SK-N-SH (cell line): ENCODE results near the gene GRIA1. TPM values are rescaled to one million over a fixed set of nuclear protein-coding genes. Genes with fewer than 3 reads are reported as not detected.

Experiments
- CTCF ChIA-PET: fragments of 300-600, 350-600 bp; formaldehyde crosslinking; extraction: SDS; loops from one replicate; lab custom pipeline; 2021; lab: Yijun Ruan, JAX
- POLR2A ChIA-PET: fragments of 350-600 bp; sonication (Branson Sonifier 250); formaldehyde crosslinking; extraction: SDS; loops from one replicate; lab custom pipeline; 2020; ENCODE audit warnings: antibody characterized with exemption, inconsistent platforms; lab: Yijun Ruan, JAX
- DNase-seq: peaks from one replicate; pipeline ENCODE4 v3.0.0; 2012
- H2AFZ ChIP-seq: fragments of 200-600 bp; sonication (generic); 2 replicates; pipeline ENCODE4 v1.8.1; 2016; ENCODE audit warnings: antibody characterized with exemption, mild to moderate bottlenecking, low read depth
- H3F3A ChIP-seq: fragments of 200-600 bp; sonication (generic); replicated peaks from 2 replicates; pipeline ENCODE3; 2016; ENCODE audit warnings: antibody characterized with exemption, mild to moderate bottlenecking; ENCODE audit not compliant: insufficient read depth
- H3K27ac ChIP-seq, 2 experiments: fragments of 200-500 bp in 1 of 2; fragments of 200-600 bp in 1 of 2; sonication (Bioruptor generic) in 1 of 2; sonication (generic), shearing (Covaris generic) in 1 of 2; 2 replicates each; pipeline versions ENCODE4 v1.5.1 to v1.6.1; 2014 to 2016; ENCODE audit warnings: low read depth in 2 of 2, inconsistent platforms in 1 of 2, low read length in 1 of 2, mild to moderate bottlenecking in 1 of 2, mixed read lengths in 1 of 2
- H3K27me3 ChIP-seq: fragments of 200-600 bp; sonication (generic), shearing (Covaris generic); 2 replicates; pipeline ENCODE4 v1.6.1; 2016; ENCODE audit warnings: mixed run types; ENCODE audit not compliant: insufficient read depth
- H3K36me3 ChIP-seq, 2 experiments: fragments of 200-500 bp in 1 of 2; fragments of 200-600 bp in 1 of 2; sonication (Bioruptor generic) in 1 of 2; sonication (generic) in 1 of 2; replicated peaks in 1 of 2; 2 replicates each; pipeline versions ENCODE3 to v1.5.1; 2014 to 2016; ENCODE audit warnings: low read length in 1 of 2, mild to moderate bottlenecking in 1 of 2; ENCODE audit not compliant: insufficient read depth in 2 of 2, control insufficient read depth in 1 of 2
- H3K4me1 ChIP-seq, 2 experiments: fragments of 200-500 bp in 1 of 2; fragments of 200-600 bp in 1 of 2; sonication (Bioruptor generic) in 1 of 2; sonication (generic), shearing (Covaris generic) in 1 of 2; 2 replicates each; pipeline versions ENCODE4 v1.5.1 to v1.6.1; 2014 to 2016; ENCODE audit warnings: low read depth in 1 of 2, low read length in 1 of 2, mixed run types in 1 of 2; ENCODE audit not compliant: insufficient read depth in 2 of 2, control insufficient read depth in 1 of 2
- H3K4me2 ChIP-seq: fragments of 200-600 bp; sonication (generic), shearing (Covaris generic); 2 replicates; pipeline ENCODE4 v1.6.1; 2017; ENCODE audit warnings: mixed run types
- H3K4me3 ChIP-seq, 2 experiments: fragments of 200-500 bp in 1 of 2; fragments of 200-600 bp in 1 of 2; sonication (Bioruptor generic) in 1 of 2; sonication (generic), shearing (Covaris generic) in 1 of 2; 2 replicates each; pipeline versions ENCODE4 v1.5.1 to v1.8.1; 2014 to 2016; ENCODE audit warnings: low read depth in 2 of 2, inconsistent platforms in 1 of 2, low read length in 1 of 2, mild to moderate bottlenecking in 1 of 2, mixed read lengths in 1 of 2, moderate library complexity in 1 of 2
- H3K79me2 ChIP-seq: fragments of 200-600 bp; sonication (generic); 2 replicates; pipeline ENCODE4 v1.8.1; 2017; ENCODE audit warnings: mild to moderate bottlenecking; ENCODE audit not compliant: insufficient read depth
- H3K9ac ChIP-seq: fragments of 200-600 bp; sonication (generic); 2 replicates; pipeline ENCODE4 v1.6.1; 2017; ENCODE audit warnings: mixed run types
- H3K9me2 ChIP-seq: fragments of 200-600 bp; sonication (generic); 2 replicates; pipeline ENCODE4 v1.6.1; 2017; ENCODE audit warnings: mixed run types
- H3K9me3 ChIP-seq: fragments of 200-600 bp; sonication (generic); 2 replicates; pipeline ENCODE4 v1.6.1; 2017; ENCODE audit warnings: mixed run types, mild to moderate bottlenecking, moderate library complexity
- H4K20me1 ChIP-seq: fragments of 200-600 bp; sonication (generic); 2 replicates; pipeline ENCODE4 v1.6.1; 2017; ENCODE audit warnings: mild to moderate bottlenecking, mixed run types; ENCODE audit not compliant: insufficient read depth
- CHD2 ChIP-seq: fragments of 150-350 bp; IDR thresholded peaks from 2 replicates; pipeline ENCODE4 v1.6.1; 2018; ENCODE audit warnings: low read length; ENCODE audit not compliant: partially characterized antibody
- EZH2phosphoT487 ChIP-seq: fragments of 200-600 bp; sonication (generic); IDR thresholded peaks from 2 replicates; pipeline ENCODE4 v1.6.1; 2017; ENCODE audit warnings: low read depth, mixed run types, mild to moderate bottlenecking, antibody characterized with exemption, moderate library complexity, borderline replicate concordance
- FOSL2 ChIP-seq: IDR thresholded peaks from 2 replicates; pipeline ENCODE4 v1.4.0; 2012; ENCODE audit warnings: low read depth, mild to moderate bottlenecking, moderate library complexity, borderline replicate concordance
- GABPA ChIP-seq: IDR thresholded peaks from 2 replicates; pipeline ENCODE4 v1.4.0; 2012; ENCODE audit warnings: low read depth, mild to moderate bottlenecking
- NFIC ChIP-seq: IDR thresholded peaks from 2 replicates; pipeline ENCODE4 v1.4.0; 2012; ENCODE audit warnings: borderline replicate concordance
- NRF1 ChIP-seq: IDR thresholded peaks from 2 replicates; pipeline ENCODE4 v1.6.1; 2012; ENCODE audit warnings: low read depth, mild to moderate bottlenecking, low read length
- RFX5 ChIP-seq: IDR thresholded peaks from 2 replicates; pipeline ENCODE4 v1.6.1; 2012; ENCODE audit warnings: mild to moderate bottlenecking, improper control_type of control experiment, low read length
- RXRA ChIP-seq: IDR thresholded peaks from 2 replicates; pipeline ENCODE4 v1.4.0; 2012; ENCODE audit warnings: low read depth, mild to moderate bottlenecking, borderline replicate concordance
- SIN3A ChIP-seq: IDR thresholded peaks from 2 replicates; pipeline ENCODE4 v1.6.1; 2012; ENCODE audit warnings: low read depth, mild to moderate bottlenecking, low read length, moderate library complexity, borderline replicate concordance
- TCF12 ChIP-seq: IDR thresholded peaks from 2 replicates; pipeline ENCODE4 v1.4.0; 2012
- TEAD4 ChIP-seq: IDR thresholded peaks from 2 replicates; pipeline ENCODE4 v1.4.0; 2012; ENCODE audit warnings: mild to moderate bottlenecking, borderline replicate concordance; ENCODE audit not compliant: insufficient read depth
- WGBS: methylation state at CpG from one replicate; pipeline ENCODE4 v1.1.6; 2017; ENCODE audit warnings: low lambda C conversion rate; 5-methylcytosine and 5-hydroxymethylcytosine counted together
- polyA plus RNA-seq, 3 experiments: library from polyadenylated mRNA; depleted of rRNA; stranded (reverse); fragments of >200 nt; gene quantifications; 2 replicates each; pipeline ENCODE4 v1.2.3, GENCODE V29; 2012
- TF ChIP-seq, protein P1 (sequence below): IDR thresholded peaks from 2 replicates; pipeline ENCODE4 v1.6.1; 2012; ENCODE audit warnings: mild to moderate bottlenecking, low read depth, low read length, moderate library complexity
- TF ChIP-seq, protein P2 (sequence below): fragments of 200-600 bp; sonication (generic); IDR thresholded peaks from 2 replicates; pipeline ENCODE4 v1.6.1; 2017; ENCODE audit warnings: antibody characterized with exemption, mild to moderate bottlenecking, moderate library complexity
- TF ChIP-seq, protein P3 (sequence below): fragments of 150-350 bp; IDR thresholded peaks from 2 replicates; pipeline ENCODE4 v1.6.1; 2017; ENCODE audit warnings: antibody characterized with exemption, low read length, low read depth, borderline replicate concordance

The GRIA1 gene
- polyA plus RNA-seq, 1 of the 3 experiments (the other 2 are of a cell fraction): 0.35 TPM

DNA sequence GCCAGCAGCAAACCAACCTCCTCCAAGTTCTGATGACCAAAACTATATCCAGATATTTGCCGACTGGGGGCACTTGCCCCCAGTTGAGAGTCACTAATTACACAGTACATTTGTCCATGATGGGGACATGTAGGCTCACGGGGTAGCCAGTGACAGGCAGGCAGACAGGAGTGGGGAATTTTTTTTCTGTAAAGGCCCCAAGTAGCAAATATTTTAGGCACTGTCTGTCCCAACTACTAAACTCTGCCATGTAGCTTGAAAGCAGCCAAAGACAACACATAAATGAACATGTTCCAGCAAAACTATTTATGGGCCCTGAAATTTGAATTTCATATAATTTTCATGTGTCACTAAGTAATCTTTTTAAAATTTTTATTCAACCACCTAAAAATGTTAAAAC, 80.7 kb downstream of the GRIA1 start:
- ChIA-PET CTCF (interaction anchor here (1.3 kb wide), 1 partner anchor 9 kb away, joined by 3 read pairs; no protein-coding TSS in a partner anchor), POLR2A (no interaction called here)
- Histone ChIP-seq H3K4me3 (no peak overlapping the region), H4K20me1 (no peaks in the 10 kb centered on the region), H3K4me1 (peaks cover 0 to 8% of the 10 kb centered on the region in 2 experiments; a peak in 1 of 4 replicates), H3K36me3 (no peaks in the 10 kb centered on the region), H3K27ac (no peak overlapping the region), H3K9ac (no peak overlapping the region), H3K27me3 (no peaks in the 10 kb centered on the region), H2AFZ (no peak overlapping the region), H3K9me2 (no peaks in the 10 kb centered on the region), H3K79me2 (no peaks in the 10 kb centered on the region), H3F3A (no peaks in the 10 kb centered on the region), H3K4me2 (no peak overlapping the region), H3K9me3 (no peaks in the 10 kb centered on the region)
- TF ChIP-seq CHD2 (no peak), NFIC (no peak), TCF12 (no peak), RFX5 (no peak), RXRA (no peak), SIN3A (no peak), TEAD4 (no peak), NRF1 (no peak), EZH2phosphoT487 (no peak), FOSL2 (no peak), GABPA (no peak)
- TF ChIP-seq, protein P1, sequence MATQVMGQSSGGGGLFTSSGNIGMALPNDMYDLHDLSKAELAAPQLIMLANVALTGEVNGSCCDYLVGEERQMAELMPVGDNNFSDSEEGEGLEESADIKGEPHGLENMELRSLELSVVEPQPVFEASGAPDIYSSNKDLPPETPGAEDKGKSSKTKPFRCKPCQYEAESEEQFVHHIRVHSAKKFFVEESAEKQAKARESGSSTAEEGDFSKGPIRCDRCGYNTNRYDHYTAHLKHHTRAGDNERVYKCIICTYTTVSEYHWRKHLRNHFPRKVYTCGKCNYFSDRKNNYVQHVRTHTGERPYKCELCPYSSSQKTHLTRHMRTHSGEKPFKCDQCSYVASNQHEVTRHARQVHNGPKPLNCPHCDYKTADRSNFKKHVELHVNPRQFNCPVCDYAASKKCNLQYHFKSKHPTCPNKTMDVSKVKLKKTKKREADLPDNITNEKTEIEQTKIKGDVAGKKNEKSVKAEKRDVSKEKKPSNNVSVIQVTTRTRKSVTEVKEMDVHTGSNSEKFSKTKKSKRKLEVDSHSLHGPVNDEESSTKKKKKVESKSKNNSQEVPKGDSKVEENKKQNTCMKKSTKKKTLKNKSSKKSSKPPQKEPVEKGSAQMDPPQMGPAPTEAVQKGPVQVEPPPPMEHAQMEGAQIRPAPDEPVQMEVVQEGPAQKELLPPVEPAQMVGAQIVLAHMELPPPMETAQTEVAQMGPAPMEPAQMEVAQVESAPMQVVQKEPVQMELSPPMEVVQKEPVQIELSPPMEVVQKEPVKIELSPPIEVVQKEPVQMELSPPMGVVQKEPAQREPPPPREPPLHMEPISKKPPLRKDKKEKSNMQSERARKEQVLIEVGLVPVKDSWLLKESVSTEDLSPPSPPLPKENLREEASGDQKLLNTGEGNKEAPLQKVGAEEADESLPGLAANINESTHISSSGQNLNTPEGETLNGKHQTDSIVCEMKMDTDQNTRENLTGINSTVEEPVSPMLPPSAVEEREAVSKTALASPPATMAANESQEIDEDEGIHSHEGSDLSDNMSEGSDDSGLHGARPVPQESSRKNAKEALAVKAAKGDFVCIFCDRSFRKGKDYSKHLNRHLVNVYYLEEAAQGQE: no peak
- TF ChIP-seq, protein P2, sequence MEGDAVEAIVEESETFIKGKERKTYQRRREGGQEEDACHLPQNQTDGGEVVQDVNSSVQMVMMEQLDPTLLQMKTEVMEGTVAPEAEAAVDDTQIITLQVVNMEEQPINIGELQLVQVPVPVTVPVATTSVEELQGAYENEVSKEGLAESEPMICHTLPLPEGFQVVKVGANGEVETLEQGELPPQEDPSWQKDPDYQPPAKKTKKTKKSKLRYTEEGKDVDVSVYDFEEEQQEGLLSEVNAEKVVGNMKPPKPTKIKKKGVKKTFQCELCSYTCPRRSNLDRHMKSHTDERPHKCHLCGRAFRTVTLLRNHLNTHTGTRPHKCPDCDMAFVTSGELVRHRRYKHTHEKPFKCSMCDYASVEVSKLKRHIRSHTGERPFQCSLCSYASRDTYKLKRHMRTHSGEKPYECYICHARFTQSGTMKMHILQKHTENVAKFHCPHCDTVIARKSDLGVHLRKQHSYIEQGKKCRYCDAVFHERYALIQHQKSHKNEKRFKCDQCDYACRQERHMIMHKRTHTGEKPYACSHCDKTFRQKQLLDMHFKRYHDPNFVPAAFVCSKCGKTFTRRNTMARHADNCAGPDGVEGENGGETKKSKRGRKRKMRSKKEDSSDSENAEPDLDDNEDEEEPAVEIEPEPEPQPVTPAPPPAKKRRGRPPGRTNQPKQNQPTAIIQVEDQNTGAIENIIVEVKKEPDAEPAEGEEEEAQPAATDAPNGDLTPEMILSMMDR: no peak
- TF ChIP-seq, protein P3, sequence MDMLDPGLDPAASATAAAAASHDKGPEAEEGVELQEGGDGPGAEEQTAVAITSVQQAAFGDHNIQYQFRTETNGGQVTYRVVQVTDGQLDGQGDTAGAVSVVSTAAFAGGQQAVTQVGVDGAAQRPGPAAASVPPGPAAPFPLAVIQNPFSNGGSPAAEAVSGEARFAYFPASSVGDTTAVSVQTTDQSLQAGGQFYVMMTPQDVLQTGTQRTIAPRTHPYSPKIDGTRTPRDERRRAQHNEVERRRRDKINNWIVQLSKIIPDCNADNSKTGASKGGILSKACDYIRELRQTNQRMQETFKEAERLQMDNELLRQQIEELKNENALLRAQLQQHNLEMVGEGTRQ: no peak
- DNase-seq: no peak
- WGBS: 74% methylated on average over 2 of the region's 2 CpGs
